Measurements from ENCODE around the gene RUFY1. TPM values are rescaled to one million over a fixed set of nuclear protein-coding genes. Genes with fewer than 3 reads are reported as not detected.

The RUFY1 gene
- total RNA-seq, 1 experiment from 2014 or later = 45.7 TPM

DNA sequence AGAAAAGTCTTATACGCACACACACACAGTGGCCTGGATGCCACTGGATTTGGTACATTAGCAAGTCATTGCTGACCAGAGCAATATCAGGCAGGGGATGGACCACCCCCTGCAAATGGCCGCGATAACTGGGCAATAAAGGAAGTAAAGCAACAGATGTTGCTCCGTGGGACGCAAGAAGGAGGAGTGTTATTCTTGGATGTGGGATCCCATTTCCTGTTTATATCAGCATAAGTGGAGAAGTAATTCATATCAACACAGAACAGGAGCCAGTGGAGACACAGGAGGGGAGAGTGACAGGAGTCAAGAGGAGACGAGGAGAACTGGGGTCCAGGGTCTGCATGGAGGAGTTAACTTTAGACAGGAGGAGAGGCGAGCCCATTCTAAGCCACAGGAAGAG lies 18.4 kb downstream of the RUFY1 start:
- Mint-ChIP-seq H3K9me3 (no peaks in the 10 kb centered on the region), H3K27me3 (ENCODE audit: low read depth) (no peaks in the 10 kb centered on the region), H3K27ac (no peak overlapping the region), H3K4me1 (no peaks in the 10 kb centered on the region), H3K36me3 (ENCODE audit: insufficient read depth in 1 of 3, low read depth in 3 of 3) (peaks cover 26 to 72% (median 70%) of the 10 kb centered on the region in 3 experiments; a peak in 6 of 7 replicates), H3K4me3 (no peak overlapping the region; a peak in 1 of 5 replicates)
- Histone ChIP-seq H2BK5ac (ENCODE audit: insufficient read length, low read length) (no peak overlapping the region), H2AK5ac (ENCODE audit: insufficient read length, low read length) (no peak overlapping the region), H3K4ac (ENCODE audit: low read depth, low read length) (no peak overlapping the region), H3K4me1 (ENCODE audit: insufficient read depth, low read length) (no peaks in the 10 kb centered on the region), H3T11ph (ENCODE audit: low read length) (no peak overlapping the region), H4K8ac (replicated peaks; ENCODE audit: insufficient read length, low read depth, low read length) (no peak overlapping the region), H2AFZ (ENCODE audit: low read length) (no peak overlapping the region), H2BK20ac (ENCODE audit: low read depth, low read length, poor library complexity, severe bottlenecking) (no peak overlapping the region), H3K79me1 (ENCODE audit: insufficient read depth, low read depth, low read length, poor library complexity, severe bottlenecking) (no peaks in the 10 kb centered on the region), H3K14ac (ENCODE audit: insufficient read depth, low read length) (no peak overlapping the region), H3K27ac (ENCODE audit: insufficient read length, low read depth, low read length) (no peak overlapping the region), H3K56ac (ENCODE audit: insufficient read length, low read depth, low read length) (no peak overlapping the region), H3K79me2 (ENCODE audit: insufficient read depth, low read length) (no peaks in the 10 kb centered on the region), H3K18ac (ENCODE audit: insufficient read length, low read depth, low read length) (no peak overlapping the region), H3K27me3 (ENCODE audit: insufficient read depth, low read length) (no peaks in the 10 kb centered on the region), H4K5ac (ENCODE audit: insufficient read length, low read depth, low read length) (no peak overlapping the region), H3K23ac (ENCODE audit: insufficient read length, low read depth, low read length) (no peak overlapping the region), H3K23me2 (ENCODE audit: insufficient read length, low read depth, low read length, poor library complexity, severe bottlenecking) (no peaks in the 10 kb centered on the region), H2BK120ac (ENCODE audit: low read depth, low read length, poor library complexity, severe bottlenecking) (no peak overlapping the region), H4K20me1 (ENCODE audit: control insufficient read depth, insufficient read depth, insufficient read length) (no peaks in the 10 kb centered on the region), H3K4me2 (ENCODE audit: insufficient read depth, insufficient read length, low read length) (no peak overlapping the region), H2BK15ac (ENCODE audit: low read depth, low read length) (no peak overlapping the region), H3K9ac (ENCODE audit: extremely low read depth, insufficient read length, low read length) (no peak overlapping the region), H4K91ac (ENCODE audit: insufficient read length, low read depth, low read length) (no peak overlapping the region), H3K9me3 (ENCODE audit: control insufficient read depth, low read depth, low read length) (no peaks in the 10 kb centered on the region), H2BK12ac (ENCODE audit: insufficient read length, low read depth, low read length) (no peak overlapping the region)
- no CpG with 5 or more reads among the region's 7 CpGs for whole genome bisulfite sequencing (ENCODE audit: extremely low coverage, insufficient read length, low lambda C conversion rate)
- DNase-seq = no peak
- TF ChIP-seq, protein P1, sequence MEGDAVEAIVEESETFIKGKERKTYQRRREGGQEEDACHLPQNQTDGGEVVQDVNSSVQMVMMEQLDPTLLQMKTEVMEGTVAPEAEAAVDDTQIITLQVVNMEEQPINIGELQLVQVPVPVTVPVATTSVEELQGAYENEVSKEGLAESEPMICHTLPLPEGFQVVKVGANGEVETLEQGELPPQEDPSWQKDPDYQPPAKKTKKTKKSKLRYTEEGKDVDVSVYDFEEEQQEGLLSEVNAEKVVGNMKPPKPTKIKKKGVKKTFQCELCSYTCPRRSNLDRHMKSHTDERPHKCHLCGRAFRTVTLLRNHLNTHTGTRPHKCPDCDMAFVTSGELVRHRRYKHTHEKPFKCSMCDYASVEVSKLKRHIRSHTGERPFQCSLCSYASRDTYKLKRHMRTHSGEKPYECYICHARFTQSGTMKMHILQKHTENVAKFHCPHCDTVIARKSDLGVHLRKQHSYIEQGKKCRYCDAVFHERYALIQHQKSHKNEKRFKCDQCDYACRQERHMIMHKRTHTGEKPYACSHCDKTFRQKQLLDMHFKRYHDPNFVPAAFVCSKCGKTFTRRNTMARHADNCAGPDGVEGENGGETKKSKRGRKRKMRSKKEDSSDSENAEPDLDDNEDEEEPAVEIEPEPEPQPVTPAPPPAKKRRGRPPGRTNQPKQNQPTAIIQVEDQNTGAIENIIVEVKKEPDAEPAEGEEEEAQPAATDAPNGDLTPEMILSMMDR (conservative IDR thresholded peaks at IDR 0.05) = no peak

Data from H9 (cell line).